Progenitor cell of endocrine pancreas (in vitro differentiated cells): Measurements from ENCODE around the gene CYP39A1. TPM values are rescaled to one million over a fixed set of nuclear protein-coding genes. Genes with fewer than 3 reads are reported as not detected.
"Not testable (repeated sequence)": the region's sequence is repeated elsewhere in the genome, so short reads cannot be mapped to it uniquely, and the experiment has no call there.

Experiments
- DNase-seq: peaks from one replicate; pipeline ENCODE4 v3.0.0; 2021; ENCODE audit warnings: low spot score; ENCODE audit not compliant: unreplicated experiment
- H3K27ac Mint-ChIP-seq: 2 replicates; pipeline ENCODE4 v1.8.0; 2021; ENCODE audit warnings: mild to moderate bottlenecking, moderate library complexity, mixed read lengths
- H3K27me3 Mint-ChIP-seq: 2 replicates; pipeline ENCODE4 v1.8.0; 2021; ENCODE audit warnings: mixed read lengths
- H3K36me3 Mint-ChIP-seq: 2 replicates; pipeline ENCODE4 v1.8.0; 2022; ENCODE audit warnings: mixed read lengths; ENCODE audit not compliant: insufficient read depth
- H3K4me1 Mint-ChIP-seq: 2 replicates; pipeline ENCODE4 v1.8.0; 2021; ENCODE audit warnings: low read depth, mixed read lengths
- H3K4me3 Mint-ChIP-seq: 2 replicates; pipeline ENCODE4 v1.8.0; 2021; ENCODE audit warnings: low read depth, mild to moderate bottlenecking, moderate library complexity, mixed read lengths
- H3K9me3 Mint-ChIP-seq: 2 replicates; pipeline ENCODE4 v1.8.0; 2021; ENCODE audit warnings: low read depth, mixed read lengths
- CTCF ChIP-seq: fragments of 200-600 bp; sonication (generic); IDR thresholded peaks from one replicate; pipeline ENCODE4 v1.5.0; 2021; ENCODE audit warnings: antibody characterized with exemption, mild to moderate bottlenecking; ENCODE audit not compliant: unreplicated experiment
- total RNA-seq: library from RNA; stranded (reverse); gene quantifications from 2 replicates; pipeline ENCODE4 v1.2.1, GENCODE V29; 2021

Gene CYP39A1
- total RNA-seq, 1 donor from 2014 or later = 10.3 TPM

DNA sequence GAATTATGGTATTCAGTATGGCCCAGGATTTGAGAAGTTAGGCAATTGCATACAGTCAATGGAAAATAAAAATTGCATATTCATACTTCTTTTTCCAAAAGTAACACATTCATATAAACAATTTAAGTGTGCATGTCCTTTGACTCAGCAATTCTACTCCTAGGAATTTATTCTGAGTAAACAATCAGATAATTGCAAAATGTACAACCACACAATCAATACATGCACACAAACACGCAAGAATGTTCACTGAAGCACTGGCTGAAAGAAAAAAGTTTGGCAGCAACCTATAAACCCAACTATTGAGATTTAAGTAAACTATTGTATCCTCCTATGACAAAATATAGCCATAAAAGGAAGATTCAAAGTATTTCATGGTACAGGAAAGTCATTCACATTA lies 1.6 kb downstream of the CYP39A1 start:
- peaks cover 16% of the 10 kb centered on the region for H3K36me3 Mint-ChIP-seq
- H3K9me3 Mint-ChIP-seq = peaks cover 3% of the 10 kb centered on the region
- no peak for TF ChIP-seq CTCF
- DNase-seq = no peak
- peaks cover 15% of the 10 kb centered on the region for H3K4me1 Mint-ChIP-seq
- peak overlapping the region; percentile 85 for H3K27ac Mint-ChIP-seq
- peak overlapping the region; percentile 85 for H3K4me3 Mint-ChIP-seq
- peaks cover 16% of the 10 kb centered on the region for H3K27me3 Mint-ChIP-seq

DNA sequence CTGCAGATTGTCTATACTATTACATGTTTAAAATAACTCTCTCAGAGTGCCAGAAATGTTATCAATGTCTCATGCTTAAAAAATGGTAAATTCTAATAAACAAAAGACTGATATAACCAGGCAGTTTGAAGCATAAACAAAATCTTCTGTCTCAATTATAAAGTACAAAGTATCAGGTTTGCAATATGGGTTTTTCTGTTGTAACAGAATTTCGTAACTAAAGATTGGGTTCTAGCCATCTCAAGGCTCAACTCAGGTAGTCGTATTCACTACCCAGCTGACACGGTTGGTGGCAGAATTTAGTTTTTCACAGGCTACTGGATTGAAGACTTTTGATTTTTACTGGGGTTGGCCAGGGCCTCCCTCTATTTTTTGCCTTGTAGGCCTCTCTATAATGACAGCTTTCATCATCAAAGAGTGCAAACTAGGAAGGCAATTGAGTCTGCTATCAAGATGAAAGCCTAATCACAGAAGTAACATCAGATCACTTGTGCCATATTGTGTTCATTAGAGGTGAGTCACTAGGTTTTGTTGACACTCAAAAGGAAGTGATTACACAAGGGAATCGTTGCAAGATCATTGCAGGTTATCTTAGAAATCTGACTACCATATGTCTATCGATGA lies 3.6 kb downstream of the CYP39A1 start:
- TF ChIP-seq CTCF = no peak
- H3K4me1 Mint-ChIP-seq = peaks cover 15% of the 10 kb centered on the region
- H3K4me3 Mint-ChIP-seq = no peak overlapping the region
- H3K27ac Mint-ChIP-seq = no peak overlapping the region
- H3K9me3 Mint-ChIP-seq = peaks cover 10% of the 10 kb centered on the region
- peaks cover 22% of the 10 kb centered on the region for H3K36me3 Mint-ChIP-seq
- no peak for DNase-seq
- H3K27me3 Mint-ChIP-seq = peaks cover 5% of the 10 kb centered on the region

- not testable (repeated sequence) for H3K4me3 Mint-ChIP-seq, H3K27ac Mint-ChIP-seq, DNase-seq, H3K9me3 Mint-ChIP-seq, H3K27me3 Mint-ChIP-seq
- Mint-ChIP-seq H3K36me3 (peaks cover 22% of the 10 kb centered on the region), H3K4me1 (peaks cover 11% of the 10 kb centered on the region)
Observed at GRCh38 chr6:46648108-46648507, 4.5 kb downstream of the CYP39A1 start.

DNA sequence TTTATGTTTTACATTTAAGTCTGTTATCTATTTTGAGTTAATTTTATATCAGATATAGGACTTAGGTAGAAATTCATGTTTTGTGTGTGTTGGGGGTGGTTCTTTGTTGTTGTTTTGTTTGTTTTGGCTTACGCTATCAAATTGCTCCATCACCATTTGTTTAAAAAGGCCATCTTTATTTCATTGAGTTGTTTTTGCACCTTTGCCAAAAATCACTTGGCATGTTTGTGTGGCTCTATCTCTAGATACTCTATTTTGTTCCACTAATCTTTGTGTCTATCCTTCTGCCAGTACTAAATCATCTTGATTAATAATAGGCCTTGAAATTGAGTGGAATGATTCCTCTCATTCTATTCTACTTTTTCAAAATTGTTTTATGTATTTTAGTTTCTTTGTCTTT lies 7.4 kb downstream of the CYP39A1 start:
- no peak for DNase-seq
- Mint-ChIP-seq H3K36me3 (peaks cover 27% of the 10 kb centered on the region), H3K27ac (no peak overlapping the region), H3K27me3 (no peaks in the 10 kb centered on the region), H3K9me3 (peaks cover 14% of the 10 kb centered on the region), H3K4me1 (peaks cover 6% of the 10 kb centered on the region), H3K4me3 (no peak overlapping the region)
- no peak for TF ChIP-seq CTCF

GRCh38 chr6:46642928-46643751 lies 9.5 kb downstream of the CYP39A1 start:
- Mint-ChIP-seq H3K4me3 (no peak overlapping the region), H3K27ac (no peak overlapping the region), H3K9me3 (peaks cover 14% of the 10 kb centered on the region), H3K36me3 (peaks cover 24% of the 10 kb centered on the region), H3K27me3 (no peaks in the 10 kb centered on the region), H3K4me1 (peaks cover 11% of the 10 kb centered on the region)
- no peak for DNase-seq
- no peak for TF ChIP-seq CTCF
